ENCODE data around the gene HOXB5. TPM values are rescaled to one million over a fixed set of nuclear protein-coding genes. Genes with fewer than 3 reads are reported as not detected.
A peak's percentile ranks its signal among the peaks of the same experiment; 100 is the strongest.

Gene HOXB5
- total RNA-seq, 1 experiment from 2014 or later: 19.8 TPM

DNA sequence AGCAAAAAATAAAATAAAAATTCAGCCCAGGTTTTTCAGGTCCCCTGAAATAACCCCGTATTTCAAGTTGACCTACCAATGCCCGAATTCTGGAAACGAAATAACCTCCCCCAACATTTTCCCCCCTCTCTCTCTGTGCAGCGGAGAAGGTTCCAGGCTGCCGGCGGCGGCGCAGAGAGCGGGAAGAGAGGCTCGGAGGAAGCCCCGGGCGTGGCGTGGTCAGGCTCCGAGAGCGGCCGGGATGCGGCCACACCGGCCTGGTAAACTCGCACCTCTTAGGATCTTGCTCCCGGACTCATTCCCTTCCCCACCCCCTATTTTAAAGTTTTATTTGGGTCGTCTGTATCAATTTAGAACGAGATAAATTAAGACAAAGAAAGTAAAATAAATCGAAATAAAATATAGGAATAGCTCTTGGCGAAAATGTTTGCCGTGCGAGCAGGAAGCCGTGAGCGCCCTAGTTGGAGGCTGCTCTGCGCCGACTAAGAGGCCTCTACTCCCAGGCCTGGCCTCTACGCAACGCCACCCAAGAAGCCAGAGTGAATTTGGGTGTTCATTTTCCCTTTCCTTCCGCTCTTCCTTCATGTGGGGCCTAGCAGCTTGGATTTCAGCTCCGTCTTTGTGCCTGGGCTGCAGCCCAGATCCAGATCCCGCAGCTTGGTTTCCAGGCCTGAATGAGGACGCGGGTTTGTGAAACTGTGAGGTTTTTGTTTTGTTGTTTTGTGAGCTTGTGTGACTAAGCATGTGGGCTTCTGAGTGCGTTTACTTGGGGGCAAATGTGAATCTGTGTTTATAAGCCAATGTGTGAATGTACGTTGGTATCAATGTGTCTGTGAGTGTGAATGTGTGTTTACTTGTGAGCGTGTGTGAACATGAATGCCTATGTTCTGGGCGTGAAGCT lies 12.7 kb upstream of the HOXB5 start:
- peaks cover 31 to 62% of the 10 kb centered on the region in 2 experiments for H3K4me1 ChIP-seq (ENCODE audit: control insufficient read depth in 1 of 2, insufficient read depth in 2 of 2, low read length in 2 of 2)
- peaks cover under 1% of the 10 kb centered on the region; the same call in 1 of the 2 replicates for H4K20me1 ChIP-seq (ENCODE audit: insufficient read depth)
- no peaks in the 10 kb centered on the region for H3K36me3 ChIP-seq (ENCODE audit: control insufficient read depth in 1 of 2, insufficient read depth in 2 of 2, low read length in 2 of 2)
- no peak overlapping the region for H2AFZ ChIP-seq (ENCODE audit: low read depth, low read length, poor library complexity, severe bottlenecking)
- no peaks in the 10 kb centered on the region for H3K9me2 ChIP-seq (ENCODE audit: insufficient read depth)
- H3K9ac ChIP-seq (ENCODE audit: low read length): peak overlapping the region; percentile 83
- peak overlapping the region; percentile 82 for H3K4me2 ChIP-seq (ENCODE audit: low read length)
- BruUV-seq (replicated peaks): no TSS peak
- DNase-seq (ENCODE audit: low read depth, low spot score) (no peak), ATAC-seq (no peak)
- intact Hi-C loops (cut with micrococcal nuclease): no loop called here
- ChIA-PET RAD21 (ENCODE audit: low non-redundant PET in 1 of 2, low total read pairs in 2 of 2, uncharacterized antibody in 2 of 2, unreplicated experiment in 2 of 2) (interaction anchor here in 1 of 2 experiments (0.6 kb wide), 1 partner anchor 26 kb away, joined by 3 read pairs; no protein-coding TSS in a partner anchor), CTCF (no interaction called here), POLR2A (interaction anchor here (1.0 to 1.9 kb wide), 3 partner anchors 9 to 20 kb away, joined by 3 to 6 read pairs (median 4); partner anchors contain the start of genes HOXB8 and HOXB9)
- H3K27ac ChIP-seq (ENCODE audit: low read depth, low read length): peak overlapping the region; percentile 94
- H3K9me3 ChIP-seq (ENCODE audit: control insufficient read depth in 1 of 2, insufficient read depth in 1 of 2, low read depth in 1 of 2, low read length in 2 of 2): no peaks in the 10 kb centered on the region
- H3K27me3 ChIP-seq (ENCODE audit: insufficient read depth, low read length): no peaks in the 10 kb centered on the region
- no peak for TF ChIP-seq YY1 (IDR thresholded peaks at IDR 0.05; ENCODE audit: extremely low read depth, insufficient replicate concordance, low read depth, low read length)
- no peak for TF ChIP-seq ELF1 (IDR thresholded peaks at IDR 0.05; ENCODE audit: borderline replicate concordance, low read depth)
- TF ChIP-seq RAD21 (IDR thresholded peaks at IDR 0.05; ENCODE audit: low read depth): no peak
- no peak overlapping the region for H3K4me3 ChIP-seq (replicated peaks in 1 of 2; ENCODE audit: low read depth in 1 of 2, low read length in 2 of 2)
- H3K79me2 ChIP-seq (ENCODE audit: insufficient read depth, low read length): peaks cover 75% of the 10 kb centered on the region

DNA sequence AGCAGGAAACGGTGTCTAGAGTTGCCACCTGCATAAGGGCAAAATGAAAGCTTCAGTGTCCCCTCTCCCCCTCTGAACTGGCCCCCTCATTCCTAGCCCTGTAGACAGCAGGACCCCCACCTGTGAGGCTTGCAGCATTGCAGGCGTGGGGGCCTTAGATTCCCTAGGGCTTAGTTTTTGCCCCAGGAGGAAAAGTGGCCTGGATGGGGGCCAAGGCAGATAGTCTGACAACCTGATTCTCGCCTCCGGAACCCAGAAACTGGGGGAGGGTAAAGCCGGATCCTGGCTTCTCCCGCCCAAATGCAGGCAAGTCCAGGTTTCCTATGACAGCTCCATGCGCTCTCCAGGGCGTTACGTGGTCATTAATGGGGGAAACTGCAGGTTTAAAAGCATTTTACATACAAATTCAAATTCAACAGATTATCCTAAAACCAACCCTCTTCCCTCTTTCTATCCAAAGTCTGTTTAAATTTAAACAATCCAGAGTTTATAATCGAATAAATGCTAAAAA lies 11.9 kb upstream of the HOXB5 start:
- intact Hi-C loops (cut with micrococcal nuclease): no loop called here
- Histone ChIP-seq H3K9me3 (ENCODE audit: control insufficient read depth in 1 of 2, insufficient read depth in 1 of 2, low read depth in 1 of 2, low read length in 2 of 2) (no peaks in the 10 kb centered on the region), H3K27me3 (ENCODE audit: insufficient read depth, low read length) (no peaks in the 10 kb centered on the region), H4K20me1 (ENCODE audit: insufficient read depth) (peaks cover 4% of the 10 kb centered on the region; the same call in 1 of the 2 replicates), H3K79me2 (ENCODE audit: insufficient read depth, low read length) (peaks cover 75% of the 10 kb centered on the region), H3K9ac (ENCODE audit: low read length) (peak overlapping the region; percentile 83), H3K4me3 (replicated peaks in 1 of 2; ENCODE audit: low read depth in 1 of 2, low read length in 2 of 2) (peak overlapping the region; percentile 78 to 87), H3K36me3 (ENCODE audit: control insufficient read depth in 1 of 2, insufficient read depth in 2 of 2, low read length in 2 of 2) (peaks cover 0 to 3% of the 10 kb centered on the region in 2 experiments; a peak in 1 of 4 replicates), H3K4me1 (ENCODE audit: control insufficient read depth in 1 of 2, insufficient read depth in 2 of 2, low read length in 2 of 2) (peaks cover 39 to 64% of the 10 kb centered on the region in 2 experiments), H3K9me2 (ENCODE audit: insufficient read depth) (no peaks in the 10 kb centered on the region), H3K27ac (ENCODE audit: low read depth, low read length) (peak overlapping the region; percentile 94), H2AFZ (ENCODE audit: low read depth, low read length, poor library complexity, severe bottlenecking) (peak overlapping the region; percentile 86), H3K4me2 (ENCODE audit: low read length) (peak overlapping the region; percentile 82)
- DNase-seq (ENCODE audit: low read depth, low spot score): no peak
- ChIA-PET CTCF (no interaction called here), RAD21 (ENCODE audit: low non-redundant PET in 1 of 2, low total read pairs in 2 of 2, uncharacterized antibody in 2 of 2, unreplicated experiment in 2 of 2) (interaction anchor here in 1 of 2 experiments (0.7 kb wide), 1 partner anchor 13 kb away, joined by 3 read pairs; no protein-coding TSS in a partner anchor), POLR2A (interaction anchor here (1.3 to 1.6 kb wide), 2 partner anchors 9 to 557 kb away, joined by 3 to 4 read pairs; partner anchors contain the start of gene NFE2L1)
- ATAC-seq: peak; percentile 10; the same call in 1 of the 2 replicates
- no TSS peak for BruUV-seq (replicated peaks)
- TF ChIP-seq ZFX (IDR thresholded peaks at IDR 0.05) (no peak), CBX3 (IDR thresholded peaks at IDR 0.05; ENCODE audit: low read depth) (no peak), TCF7L2 (IDR thresholded peaks at IDR 0.05; ENCODE audit: borderline replicate concordance, extremely low read depth, insufficient read depth, insufficient read length) (no peak), YY1 (IDR thresholded peaks at IDR 0.05; ENCODE audit: extremely low read depth, insufficient replicate concordance, low read depth, low read length) (no peak), POLR2AphosphoS5 (IDR thresholded peaks at IDR 0.05; ENCODE audit: low read depth, low read length) (no peak), ZNF274 (IDR thresholded peaks at IDR 0.05; ENCODE audit: low read depth, low read length) (no peak)
- TF ChIP-seq, protein P1, sequence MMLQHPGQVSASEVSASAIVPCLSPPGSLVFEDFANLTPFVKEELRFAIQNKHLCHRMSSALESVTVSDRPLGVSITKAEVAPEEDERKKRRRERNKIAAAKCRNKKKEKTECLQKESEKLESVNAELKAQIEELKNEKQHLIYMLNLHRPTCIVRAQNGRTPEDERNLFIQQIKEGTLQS (IDR thresholded peaks at IDR 0.05): no peak
- TF ChIP-seq, protein P2, sequence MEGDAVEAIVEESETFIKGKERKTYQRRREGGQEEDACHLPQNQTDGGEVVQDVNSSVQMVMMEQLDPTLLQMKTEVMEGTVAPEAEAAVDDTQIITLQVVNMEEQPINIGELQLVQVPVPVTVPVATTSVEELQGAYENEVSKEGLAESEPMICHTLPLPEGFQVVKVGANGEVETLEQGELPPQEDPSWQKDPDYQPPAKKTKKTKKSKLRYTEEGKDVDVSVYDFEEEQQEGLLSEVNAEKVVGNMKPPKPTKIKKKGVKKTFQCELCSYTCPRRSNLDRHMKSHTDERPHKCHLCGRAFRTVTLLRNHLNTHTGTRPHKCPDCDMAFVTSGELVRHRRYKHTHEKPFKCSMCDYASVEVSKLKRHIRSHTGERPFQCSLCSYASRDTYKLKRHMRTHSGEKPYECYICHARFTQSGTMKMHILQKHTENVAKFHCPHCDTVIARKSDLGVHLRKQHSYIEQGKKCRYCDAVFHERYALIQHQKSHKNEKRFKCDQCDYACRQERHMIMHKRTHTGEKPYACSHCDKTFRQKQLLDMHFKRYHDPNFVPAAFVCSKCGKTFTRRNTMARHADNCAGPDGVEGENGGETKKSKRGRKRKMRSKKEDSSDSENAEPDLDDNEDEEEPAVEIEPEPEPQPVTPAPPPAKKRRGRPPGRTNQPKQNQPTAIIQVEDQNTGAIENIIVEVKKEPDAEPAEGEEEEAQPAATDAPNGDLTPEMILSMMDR (IDR thresholded peaks at IDR 0.05 in 2 of 3, conservative IDR thresholded peaks at IDR 0.05 in 1 of 3; ENCODE audit: borderline replicate concordance in 1 of 3, insufficient read depth in 1 of 3, low read depth in 2 of 3, low read length in 2 of 3): no peak
- TF ChIP-seq, protein P3, sequence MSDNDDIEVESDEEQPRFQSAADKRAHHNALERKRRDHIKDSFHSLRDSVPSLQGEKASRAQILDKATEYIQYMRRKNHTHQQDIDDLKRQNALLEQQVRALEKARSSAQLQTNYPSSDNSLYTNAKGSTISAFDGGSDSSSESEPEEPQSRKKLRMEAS (IDR thresholded peaks at IDR 0.05): no peak

Data from HCT116 (cell line).